ENCODE results near the gene CTPS2.
A peak's percentile ranks its signal among the peaks of the same experiment; 100 is the strongest.
"Not testable (repeated sequence)": the region's sequence is repeated elsewhere in the genome, so short reads cannot be mapped to it uniquely, and the experiment has no call there.

Gene CTPS2

GRCh38 chrX:16603235-16603634, 109.2 kb downstream of the CTPS2 start:
- DNase-seq = not testable (repeated sequence)

GRCh38 chrX:16601885-16602284, 110.6 kb downstream of the CTPS2 start:
- no peak for DNase-seq

DNA sequence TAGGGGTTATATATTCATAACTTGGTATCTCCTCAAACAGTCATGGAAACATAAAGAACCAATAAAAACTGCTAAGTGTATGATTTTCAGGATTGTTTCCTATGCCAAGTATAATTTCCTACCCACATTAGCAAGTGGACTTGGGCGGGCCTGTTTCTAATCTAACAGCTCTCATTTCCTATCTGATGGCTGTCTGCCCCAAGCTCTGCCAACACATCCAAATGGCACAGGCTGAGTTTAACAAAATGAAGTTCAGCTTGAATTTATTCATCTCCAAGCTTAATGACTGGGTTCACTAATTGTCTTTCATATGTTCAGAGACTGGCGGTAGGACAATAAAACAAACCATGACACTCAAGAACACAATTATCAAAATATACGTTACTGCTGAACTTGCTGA, 118.0 kb downstream of the CTPS2 start:
- DNase-seq = no peak

DNA sequence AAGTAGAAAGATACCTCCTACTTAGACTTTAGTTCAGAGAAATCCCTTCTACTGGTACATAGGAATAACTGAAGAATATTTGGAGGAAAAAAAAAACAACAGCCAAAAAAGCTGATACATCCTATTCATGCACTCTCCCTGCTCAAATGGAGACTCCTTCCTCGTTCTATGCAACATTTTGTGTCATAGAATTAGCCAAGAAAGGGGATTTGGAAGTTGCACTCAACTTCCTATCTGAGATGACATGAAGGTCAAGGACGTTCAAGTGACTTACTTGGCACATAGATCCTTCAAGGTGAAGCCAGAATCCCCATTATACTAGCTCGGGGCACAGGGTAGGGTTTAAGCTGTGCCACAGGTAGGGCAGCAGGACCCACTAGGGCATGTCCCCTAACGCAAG, 118.7 kb downstream of the CTPS2 start:
- DNase-seq = no peak

DNA sequence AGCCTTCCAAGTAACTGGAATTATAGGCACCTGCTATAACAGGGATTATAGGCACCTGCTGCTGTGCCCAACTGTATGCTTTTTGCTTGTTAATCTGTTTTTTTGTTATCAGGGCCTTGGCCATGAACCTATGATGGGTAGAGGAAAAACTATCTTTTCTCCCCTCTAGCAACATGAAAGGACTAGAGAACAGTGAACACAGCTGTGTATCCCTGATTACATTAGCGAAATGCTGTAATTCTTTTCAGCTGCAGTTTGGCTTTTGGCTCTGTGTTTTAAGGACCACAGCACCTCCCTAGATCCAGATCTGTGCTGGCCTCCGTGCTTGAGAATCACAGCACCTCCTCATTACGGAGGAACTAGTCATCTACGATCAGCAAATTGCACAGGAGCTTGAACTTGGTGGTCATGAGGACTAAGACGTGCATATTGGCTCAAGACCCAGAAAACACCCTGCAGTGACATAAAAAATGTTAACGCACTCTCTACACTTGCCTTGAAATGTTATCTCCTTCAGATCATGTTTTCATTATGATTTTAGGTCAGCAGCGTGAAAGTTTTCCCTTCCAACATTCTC, 120.2 kb downstream of the CTPS2 start:
- no peak for DNase-seq

GRCh38 chrX:16589826-16590225, 122.6 kb downstream of the CTPS2 start:
- DNase-seq = no peak

DNA sequence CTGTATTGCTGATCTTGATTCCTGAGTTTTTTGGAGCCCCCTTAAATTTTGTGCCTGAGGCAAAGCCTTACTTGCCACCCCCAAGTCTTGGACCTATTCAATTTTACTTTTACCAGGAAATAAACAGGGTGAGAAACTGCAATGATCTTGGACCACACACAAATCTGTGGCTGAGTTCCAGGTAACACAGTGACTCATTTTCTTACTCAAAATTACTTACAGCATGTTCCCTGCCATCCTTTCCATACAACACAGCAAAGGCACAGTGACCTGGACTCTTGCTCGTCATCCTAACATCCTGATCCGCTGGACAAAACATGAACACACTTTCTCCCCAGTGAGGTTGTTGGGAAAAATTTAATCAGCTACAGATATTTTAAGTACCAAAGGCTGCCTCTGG, 123.3 kb downstream of the CTPS2 start:
- peak; percentile 70 for DNase-seq

DNA sequence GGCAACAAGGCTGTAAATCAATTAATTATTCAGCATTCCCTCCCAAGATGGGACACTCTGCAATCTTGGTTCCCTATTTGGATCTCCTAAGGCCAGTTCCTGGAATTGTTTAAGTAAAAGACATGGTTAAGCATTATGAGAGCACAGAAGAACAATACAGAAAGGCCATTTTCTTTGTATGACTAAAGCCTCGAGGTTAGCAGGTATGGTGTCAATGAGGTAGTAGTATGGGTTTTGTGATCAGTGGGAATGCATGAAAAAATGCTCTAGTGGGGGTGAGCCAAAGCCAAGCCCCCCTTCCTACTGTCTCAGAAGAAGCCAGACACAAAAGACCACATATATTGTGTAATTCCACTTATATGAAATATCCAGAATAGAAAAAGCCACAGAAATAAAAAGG, 124.2 kb downstream of the CTPS2 start:
- DNase-seq = peak; percentile 67

DNA sequence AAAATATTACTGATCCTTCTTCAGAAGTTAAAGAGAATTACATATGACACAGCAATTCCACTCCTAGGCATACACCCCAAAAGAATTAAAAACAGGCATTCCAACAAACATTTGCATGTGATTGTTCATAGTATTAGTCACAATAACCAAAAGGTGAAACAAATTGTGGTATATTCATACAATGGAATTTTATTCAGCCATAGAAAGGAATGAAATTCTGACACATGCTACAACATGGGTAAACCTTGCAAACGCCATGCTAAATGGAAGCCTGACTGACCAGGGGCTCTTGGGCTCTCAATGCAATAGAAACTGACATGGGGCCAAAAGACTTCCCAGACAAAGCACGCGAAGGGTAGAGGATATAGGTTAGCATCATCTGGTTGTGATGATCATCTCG, 124.6 kb downstream of the CTPS2 start:
- peak; percentile 58 for DNase-seq

DNA sequence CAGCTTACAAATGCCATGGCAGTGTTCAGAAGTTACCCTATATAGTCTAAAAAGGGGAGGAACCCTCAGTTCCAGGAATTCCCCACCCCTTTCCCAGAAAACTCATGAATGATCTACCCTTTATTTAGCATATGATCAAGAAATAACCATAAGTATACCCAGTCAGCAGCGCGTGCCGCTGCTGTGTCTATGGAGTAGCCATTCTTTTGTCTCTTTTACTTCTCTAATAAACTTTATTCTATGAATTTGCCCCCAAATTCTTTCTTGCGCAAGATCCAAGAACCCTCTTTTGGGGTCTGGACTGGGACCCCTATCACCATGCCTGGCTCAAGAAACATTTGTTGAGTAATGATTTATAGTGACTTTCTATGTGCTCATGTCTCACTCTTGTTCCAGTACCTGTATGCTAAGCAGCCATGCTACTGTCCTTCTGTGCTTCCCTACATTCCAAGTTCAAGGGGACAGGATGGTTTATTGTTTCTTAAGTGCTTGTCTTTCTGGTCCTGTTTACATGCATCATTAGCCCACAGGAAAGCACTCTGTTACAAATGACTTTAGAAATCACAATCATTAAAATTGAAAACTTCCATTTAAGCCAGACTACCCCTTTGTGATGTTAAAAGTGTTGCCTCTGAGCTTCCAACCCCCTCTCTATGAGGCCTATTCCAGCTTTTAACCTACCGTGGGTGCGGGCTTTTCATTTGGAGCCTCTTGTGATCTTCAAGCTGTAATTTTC, 125.9 kb downstream of the CTPS2 start:
- no peak for DNase-seq

- no peak for DNase-seq
Measured at GRCh38 chrX:16585486-16586376, 126.7 kb downstream of the CTPS2 start.

DNA sequence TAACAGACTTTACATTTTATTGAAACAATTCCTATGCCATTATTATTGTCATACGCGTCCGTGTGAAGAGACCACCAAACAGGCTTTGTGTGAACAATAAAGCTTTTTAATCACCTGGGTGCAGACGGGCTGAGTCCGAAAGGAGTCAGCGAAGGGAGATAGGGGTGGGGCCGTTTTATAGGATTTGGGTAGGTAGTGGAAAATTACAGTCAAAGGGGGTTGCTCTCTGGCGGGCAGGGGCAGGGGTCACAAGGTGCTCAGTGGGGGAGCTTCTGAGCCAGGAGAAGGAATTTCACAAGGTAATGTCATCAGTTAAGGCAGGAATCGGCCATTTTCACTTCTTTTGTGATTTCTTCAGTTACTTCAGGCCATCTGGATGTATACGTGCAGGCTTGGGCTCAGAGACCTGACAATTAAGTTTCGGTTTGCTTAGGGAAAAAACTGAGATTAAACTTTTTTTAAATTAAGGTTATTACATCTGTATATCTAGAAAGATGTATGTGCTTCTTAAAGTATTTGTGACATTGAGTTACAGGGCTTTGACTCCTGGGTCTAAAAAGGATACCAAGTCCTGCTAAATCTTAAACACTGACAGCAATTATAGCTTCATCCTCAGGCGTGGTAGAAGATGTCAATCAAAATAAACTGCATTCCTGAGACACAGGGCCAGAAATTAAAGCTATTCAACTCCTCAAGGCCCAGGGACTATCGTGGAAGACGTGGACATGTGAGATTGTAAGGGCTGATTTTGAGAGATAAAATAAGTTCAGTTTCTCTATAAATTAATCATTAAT, 132.3 kb downstream of the CTPS2 start:
- not testable (repeated sequence) for DNase-seq

- DNase-seq = no peak
Measured at GRCh38 chrX:16579517-16579916, 133.0 kb downstream of the CTPS2 start.

GRCh38 chrX:16578218-16578617, 134.3 kb downstream of the CTPS2 start:
- DNase-seq = peak; percentile 69

DNA sequence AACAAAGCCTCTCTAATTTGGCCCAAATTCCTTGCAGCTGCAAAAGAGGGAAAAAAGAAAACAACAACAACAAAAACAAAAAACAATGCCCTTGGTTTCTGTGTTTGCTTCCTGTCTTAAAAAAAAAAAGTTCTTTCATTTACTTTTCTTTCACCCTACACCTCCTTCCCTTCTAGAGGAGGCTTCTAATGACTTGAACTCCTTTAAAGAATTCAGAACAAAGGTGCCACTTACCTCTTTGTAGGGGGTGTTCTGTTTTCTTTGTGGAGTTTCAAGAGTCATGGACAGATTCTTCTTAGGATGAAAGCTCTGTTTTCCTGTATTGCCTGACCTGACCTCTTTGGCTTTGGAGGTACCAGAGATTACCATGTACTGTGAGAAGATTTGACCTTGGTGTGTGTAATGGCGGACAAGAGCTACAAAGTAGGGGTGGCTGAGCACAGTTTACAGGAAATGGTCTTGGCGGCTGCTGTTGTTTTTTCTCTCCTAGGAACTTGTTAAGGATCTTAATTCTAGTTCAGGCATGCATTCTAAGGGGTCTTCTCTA, 134.9 kb downstream of the CTPS2 start:
- DNase-seq = no peak

- DNase-seq = not testable (repeated sequence)
Measured at GRCh38 chrX:16575388-16575787, 137.1 kb downstream of the CTPS2 start.

GRCh38 chrX:16573781-16574180, 138.7 kb downstream of the CTPS2 start:
- peak; percentile 89 for DNase-seq

DNA sequence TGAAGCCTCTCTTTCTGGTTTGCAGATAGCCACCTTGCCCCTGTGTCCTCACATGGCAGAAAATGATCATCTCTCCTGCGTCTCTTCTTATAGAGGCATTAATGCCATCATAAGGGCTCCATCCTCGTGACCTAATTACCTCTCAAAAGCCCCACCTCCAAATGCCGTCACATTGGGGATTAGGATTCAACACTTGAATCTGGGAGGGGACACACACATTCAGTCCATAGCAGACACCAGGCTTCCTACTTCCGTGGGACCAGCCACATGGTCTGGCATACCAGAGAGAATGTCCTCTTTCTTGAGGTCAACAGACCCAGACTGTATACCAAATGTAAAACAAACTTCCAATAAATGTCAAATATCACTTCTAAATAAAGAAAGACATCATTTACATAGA, 144.8 kb downstream of the CTPS2 start:
- DNase-seq = no peak

GRCh38 chrX:16566571-16566970, 145.9 kb downstream of the CTPS2 start:
- no peak for DNase-seq

- DNase-seq = no peak
Measured at GRCh38 chrX:16560173-16560572, 152.3 kb downstream of the CTPS2 start.

GRCh38 chrX:16559206-16559619, 153.3 kb downstream of the CTPS2 start:
- peak; percentile 10 for DNase-seq

DNA sequence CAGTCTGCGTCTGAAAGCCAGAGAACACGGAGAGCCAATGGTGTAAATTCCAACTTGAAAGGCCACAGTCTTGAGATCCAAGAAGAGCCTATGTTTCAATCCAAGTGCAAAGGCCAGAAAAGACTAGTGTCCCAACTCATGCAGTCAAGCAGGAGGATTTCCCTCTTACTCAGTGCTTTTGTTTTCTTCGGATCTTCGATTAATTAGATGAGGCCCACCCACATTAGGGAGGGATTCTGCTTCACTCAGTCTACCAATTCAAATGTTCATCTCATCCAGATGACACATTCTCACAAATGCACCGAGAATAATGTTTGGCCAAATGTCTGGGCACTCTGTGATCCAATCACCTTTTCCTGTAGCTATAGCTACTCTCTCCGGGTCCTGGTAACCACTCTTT, 154.0 kb downstream of the CTPS2 start:
- no peak for DNase-seq

Data from fibroblast of skin of abdomen (primary cell).